AG09319 (cell line): Measurements from ENCODE around the gene RIPOR3.
A peak's percentile ranks its signal among the peaks of the same experiment; 100 is the strongest.

Experiments
- DNase-seq: peaks from one replicate; pipeline ENCODE4 v3.0.0-alpha.2; 2010; ENCODE audit warnings: low read depth; ENCODE audit errors: extremely low read depth
- TF ChIP-seq, protein P1 (sequence below): IDR thresholded peaks from 2 replicates; pipeline ENCODE4 v1.5.1; 2011; ENCODE audit warnings: low read depth, mild to moderate bottlenecking, inconsistent platforms, low read length, moderate library complexity

Gene RIPOR3

DNA sequence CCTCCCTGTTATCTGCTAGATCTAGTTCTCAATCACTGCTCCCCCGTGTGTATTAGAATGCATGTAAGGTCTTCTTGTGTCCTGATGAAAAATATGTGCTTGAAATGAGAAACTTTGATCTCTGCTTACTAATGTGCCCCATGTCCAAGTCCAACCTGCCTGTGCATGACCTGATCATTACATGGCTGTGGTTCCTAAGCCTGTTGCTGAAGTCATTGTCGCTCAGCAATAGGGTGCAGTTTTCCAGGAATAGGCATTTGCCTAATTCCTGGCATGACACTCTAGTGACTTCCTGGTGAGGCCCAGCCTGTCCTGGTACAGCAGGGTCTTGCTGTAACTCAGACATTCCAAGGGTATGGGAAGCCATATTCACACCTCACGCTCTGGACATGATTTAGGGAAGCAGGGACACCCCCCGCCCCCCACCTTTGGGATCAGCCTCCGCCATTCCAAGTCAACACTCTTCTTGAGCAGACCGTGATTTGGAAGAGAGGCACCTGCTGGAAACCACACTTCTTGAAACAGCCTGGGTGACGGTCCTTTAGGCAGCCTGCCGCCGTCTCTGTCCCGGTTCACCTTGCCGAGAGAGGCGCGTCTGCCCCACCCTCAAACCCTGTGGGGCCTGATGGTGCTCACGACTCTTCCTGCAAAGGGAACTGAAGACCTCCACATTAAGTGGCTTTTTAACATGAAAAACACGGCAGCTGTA is 107.7 kb downstream of the RIPOR3 start:
- DNase-seq: no peak
- TF ChIP-seq, protein P1, sequence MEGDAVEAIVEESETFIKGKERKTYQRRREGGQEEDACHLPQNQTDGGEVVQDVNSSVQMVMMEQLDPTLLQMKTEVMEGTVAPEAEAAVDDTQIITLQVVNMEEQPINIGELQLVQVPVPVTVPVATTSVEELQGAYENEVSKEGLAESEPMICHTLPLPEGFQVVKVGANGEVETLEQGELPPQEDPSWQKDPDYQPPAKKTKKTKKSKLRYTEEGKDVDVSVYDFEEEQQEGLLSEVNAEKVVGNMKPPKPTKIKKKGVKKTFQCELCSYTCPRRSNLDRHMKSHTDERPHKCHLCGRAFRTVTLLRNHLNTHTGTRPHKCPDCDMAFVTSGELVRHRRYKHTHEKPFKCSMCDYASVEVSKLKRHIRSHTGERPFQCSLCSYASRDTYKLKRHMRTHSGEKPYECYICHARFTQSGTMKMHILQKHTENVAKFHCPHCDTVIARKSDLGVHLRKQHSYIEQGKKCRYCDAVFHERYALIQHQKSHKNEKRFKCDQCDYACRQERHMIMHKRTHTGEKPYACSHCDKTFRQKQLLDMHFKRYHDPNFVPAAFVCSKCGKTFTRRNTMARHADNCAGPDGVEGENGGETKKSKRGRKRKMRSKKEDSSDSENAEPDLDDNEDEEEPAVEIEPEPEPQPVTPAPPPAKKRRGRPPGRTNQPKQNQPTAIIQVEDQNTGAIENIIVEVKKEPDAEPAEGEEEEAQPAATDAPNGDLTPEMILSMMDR: no peak

- no peak for DNase-seq
- TF ChIP-seq, protein P1: no peak
Measured at GRCh38 chr20:50582591-50583234, 108.6 kb downstream of the RIPOR3 start.

- TF ChIP-seq, protein P1: no peak
- DNase-seq: no peak
Measured at GRCh38 chr20:50582092-50582491, 109.2 kb downstream of the RIPOR3 start.

GRCh38 chr20:50580842-50581544 is 110.3 kb downstream of the RIPOR3 start:
- TF ChIP-seq, protein P1: no peak
- no peak for DNase-seq

DNA sequence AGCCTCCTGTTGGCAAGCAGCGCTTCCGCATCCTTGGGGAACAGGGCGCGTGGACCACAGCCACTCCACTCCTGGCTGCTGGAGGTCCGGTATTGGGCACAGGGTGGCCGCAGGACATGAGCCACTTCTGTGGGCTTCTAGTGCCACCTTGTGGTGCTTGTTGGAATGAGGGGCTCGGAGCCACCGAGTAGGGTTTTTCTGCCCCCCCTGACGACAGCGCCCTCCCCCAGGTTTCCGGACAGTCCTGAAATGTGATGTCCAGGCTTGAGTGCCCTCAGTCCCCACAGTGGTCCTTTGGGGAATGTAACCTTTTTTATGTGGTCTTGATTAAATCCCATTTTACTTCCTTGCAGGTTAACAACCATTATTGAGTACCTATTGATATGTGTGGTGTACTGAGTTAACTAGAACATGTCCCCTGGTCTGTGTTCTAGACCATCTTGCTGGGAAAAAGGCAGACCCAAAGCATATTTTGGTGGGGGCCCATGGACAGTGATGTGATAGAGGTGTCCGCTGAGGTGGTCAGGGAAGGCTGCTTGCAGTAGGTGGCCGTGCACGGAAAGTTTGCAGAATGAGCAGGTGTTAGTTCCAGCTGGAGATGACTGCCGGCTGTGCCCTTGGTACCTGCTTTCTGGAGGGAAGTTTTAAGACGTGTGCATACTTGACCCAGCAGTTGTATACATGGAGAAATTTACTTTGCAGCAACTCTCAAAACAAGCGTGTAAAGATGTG is 111.2 kb downstream of the RIPOR3 start:
- TF ChIP-seq, protein P1: peak; percentile 74
- DNase-seq: no peak

GRCh38 chr20:50579511-50579910 is 111.8 kb downstream of the RIPOR3 start:
- TF ChIP-seq, protein P1: no peak
- no peak for DNase-seq

GRCh38 chr20:50578778-50579165 is 112.6 kb downstream of the RIPOR3 start:
- TF ChIP-seq, protein P1: no peak

More at GRCh38 chr20:50578778-50579165, 112.6 kb downstream of the RIPOR3 start:
- DNase-seq: no peak
